Fibroblast of gingiva (primary cell): Measurements from ENCODE around the gene CRLF1.

Experiments
- DNase-seq: peaks from one replicate; pipeline ENCODE4 v3.0.0-alpha.2; 2011; ENCODE audit warnings: low read depth

CRLF1 gene

DNA sequence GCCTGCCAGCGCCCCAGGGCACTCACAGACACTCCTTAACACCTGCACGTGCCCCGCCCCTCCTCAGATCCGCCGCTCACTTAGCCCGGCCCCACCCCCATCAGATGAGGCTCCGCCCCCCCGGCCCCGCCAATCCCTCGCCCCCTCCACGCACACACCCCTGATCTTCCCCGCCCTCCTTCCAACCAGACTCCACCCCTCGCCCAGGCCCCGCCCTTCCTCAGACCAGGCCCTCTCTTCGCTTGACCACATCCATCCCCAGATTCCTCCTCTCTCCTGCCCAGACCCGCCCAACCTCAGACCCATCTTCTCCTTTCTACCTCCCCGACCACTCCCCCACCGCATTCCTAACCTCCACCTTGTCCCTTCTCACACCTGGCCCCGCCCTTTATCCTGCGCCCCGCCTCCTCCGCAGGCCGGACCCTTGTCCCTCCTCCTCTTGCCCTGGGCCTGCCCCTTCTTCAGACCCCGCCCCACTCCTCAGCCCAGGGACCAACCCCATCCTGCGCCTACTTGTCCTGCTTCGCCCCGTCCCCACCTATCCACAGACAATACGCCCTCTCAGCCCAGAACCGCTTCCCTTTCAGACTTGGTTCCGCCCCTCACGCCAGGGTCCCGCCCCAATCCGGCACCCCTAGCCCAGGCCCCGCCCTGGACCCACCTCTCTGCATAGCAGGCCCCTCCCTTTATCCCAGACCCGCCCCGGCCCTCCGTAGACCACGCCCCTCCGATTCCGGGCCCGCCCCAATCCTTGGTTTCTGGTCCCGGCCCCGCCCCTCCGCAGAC lies 29.8 kb upstream of the CRLF1 start:
- DNase-seq = peak; percentile 94

DNA sequence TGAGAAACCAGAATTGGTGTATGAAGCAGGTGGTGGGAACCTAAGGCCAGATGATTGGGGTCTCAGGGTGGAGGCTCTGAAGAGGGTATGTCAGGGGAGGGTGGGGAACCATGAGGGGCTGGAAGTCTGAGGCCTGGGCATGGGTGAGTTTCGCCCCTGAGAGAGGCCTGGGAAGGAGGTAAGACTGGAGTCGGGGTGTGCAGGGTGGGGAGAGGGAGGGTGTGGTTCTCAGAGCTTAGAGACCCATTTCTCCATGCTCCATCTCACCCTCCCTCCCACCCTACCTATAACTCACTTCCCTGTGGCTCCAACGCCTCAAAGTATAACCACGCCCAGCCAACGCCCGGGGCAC lies 29.2 kb upstream of the CRLF1 start:
- DNase-seq = no peak

DNA sequence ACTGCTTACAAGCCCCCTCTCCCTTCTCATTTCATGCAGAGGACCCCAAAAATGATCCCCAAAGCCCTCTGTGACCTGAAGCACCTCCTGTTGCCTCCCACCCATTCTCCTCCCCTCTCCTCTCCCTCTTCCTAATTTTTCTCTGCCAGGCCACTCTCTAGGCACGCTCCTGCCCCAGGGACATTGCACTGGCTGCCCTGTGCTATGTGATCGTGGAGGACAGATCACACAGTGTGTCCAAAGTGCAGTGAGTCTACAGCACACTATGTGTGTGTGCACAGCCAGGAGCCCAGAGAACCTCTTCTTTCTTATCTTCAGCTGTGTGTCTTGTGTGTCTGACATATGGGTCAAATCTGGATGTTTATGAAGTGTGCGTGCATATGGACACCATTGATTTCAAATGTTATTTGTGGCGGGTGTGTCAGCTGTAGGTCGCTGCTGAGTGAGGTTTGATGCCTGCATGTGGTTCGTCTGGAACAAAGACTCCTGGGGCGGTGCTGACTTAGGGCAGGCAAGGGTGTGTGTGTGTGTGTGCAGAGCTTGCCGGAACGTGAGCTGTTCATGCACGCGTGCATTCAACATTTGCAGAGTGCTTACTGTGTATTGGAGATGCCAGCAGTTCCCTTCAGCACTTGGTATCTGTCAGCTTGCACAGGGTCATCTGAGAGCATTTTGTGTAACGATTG lies 28.2 kb upstream of the CRLF1 start:
- DNase-seq = peak; percentile 67

DNA sequence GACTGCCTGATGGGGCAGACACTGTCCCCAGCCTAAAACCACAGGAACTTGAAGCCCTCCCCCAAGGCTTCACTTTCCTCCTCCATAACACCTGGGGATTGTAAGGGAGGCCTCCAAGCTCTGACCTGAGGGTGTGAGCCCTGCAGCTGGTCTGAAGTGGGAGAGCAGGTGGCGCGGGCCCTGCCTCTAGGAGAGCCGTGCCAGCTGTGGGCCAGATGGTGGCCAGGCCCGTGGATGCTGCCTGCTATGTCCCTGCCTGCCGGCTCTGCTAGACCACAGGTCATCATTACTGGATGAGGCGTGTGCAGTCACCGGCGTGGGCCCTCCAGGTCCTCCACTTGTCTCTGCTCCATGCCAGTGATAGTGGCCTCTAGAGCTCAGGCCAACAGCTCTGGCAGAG lies 26.7 kb upstream of the CRLF1 start:
- no peak for DNase-seq

DNA sequence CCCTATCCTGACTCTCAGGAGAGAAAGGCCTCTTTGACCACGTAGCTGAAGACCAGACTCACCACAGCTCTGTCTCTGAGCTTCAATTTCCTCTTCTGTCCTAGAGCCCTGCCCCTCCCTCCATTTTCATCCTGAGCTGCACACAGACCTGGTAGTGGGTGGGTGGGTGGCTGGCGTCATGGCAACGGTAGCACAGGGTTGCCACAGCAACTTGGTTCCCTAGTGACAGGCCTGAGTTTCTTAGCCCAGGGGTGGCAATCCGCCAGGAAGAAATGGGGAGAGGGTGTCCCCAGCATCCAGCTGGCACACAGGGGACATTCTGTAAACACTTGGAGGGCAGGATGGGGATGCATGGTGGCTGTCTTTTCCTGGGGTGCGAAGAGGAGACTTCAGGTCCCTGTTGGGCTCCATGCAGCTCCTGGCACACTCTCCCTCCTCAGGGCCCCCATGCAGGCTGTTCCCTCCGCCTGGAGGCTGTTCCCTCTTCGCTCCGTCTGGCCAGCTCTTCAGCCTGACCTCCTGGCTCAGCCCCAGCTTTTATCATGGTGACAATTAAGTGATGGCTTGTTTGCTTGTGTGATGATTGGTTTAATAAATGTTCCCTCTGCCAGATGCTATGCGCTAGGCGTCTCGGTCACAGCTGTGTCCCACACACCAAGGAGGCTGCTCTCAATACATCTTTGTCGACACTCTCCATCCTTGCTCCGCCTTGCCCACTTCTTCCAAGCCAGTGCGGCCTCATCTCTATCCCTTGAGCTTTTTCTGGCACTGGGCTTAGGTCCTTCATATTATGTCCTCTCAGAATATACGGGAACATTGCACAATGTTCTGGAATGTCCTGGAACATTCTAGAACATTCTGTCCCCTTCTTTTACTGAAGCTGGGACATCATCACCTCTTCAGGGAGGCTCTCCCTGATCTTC lies 22.8 kb upstream of the CRLF1 start:
- peak; percentile 84 for DNase-seq

DNA sequence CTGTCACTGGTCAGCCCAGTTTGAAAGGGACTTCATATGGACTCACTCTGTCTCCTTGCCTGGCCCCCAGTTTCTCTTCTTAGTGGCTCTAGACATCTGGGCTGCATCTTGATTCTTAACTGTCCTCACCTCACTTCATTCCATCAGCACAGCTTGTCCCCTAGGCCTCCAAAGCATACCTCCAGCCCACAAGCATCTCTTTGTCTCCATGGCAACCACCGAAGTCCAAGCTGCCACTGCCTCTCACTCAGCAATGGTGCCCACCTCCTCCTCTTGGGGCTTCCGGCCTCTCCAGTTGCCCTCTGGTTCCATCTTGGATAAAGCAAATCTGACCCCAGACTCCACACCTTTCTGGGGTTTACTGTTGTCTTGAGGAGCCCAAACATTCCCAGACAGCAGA lies 20.3 kb upstream of the CRLF1 start:
- DNase-seq = peak; percentile 21

DNA sequence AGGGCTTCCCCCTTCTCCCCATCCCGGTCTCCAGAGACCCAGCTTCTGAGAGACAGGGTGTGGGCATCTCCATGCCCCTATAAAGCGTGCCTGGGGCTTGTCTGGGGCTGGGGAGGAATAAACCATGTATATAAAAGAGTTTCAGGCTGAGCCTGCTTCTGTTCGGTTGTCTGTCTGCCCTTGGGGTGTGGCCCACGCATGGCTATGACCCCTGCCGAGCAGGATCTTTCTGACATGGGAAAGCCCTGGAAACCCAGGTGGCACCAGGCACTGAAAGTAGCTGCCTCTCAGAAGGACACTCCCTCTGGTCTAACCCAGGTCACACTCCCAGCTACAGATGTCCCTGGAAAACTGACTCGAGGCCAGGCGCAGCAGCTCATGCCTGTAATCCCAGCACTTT lies 14.3 kb upstream of the CRLF1 start:
- DNase-seq = no peak

DNA sequence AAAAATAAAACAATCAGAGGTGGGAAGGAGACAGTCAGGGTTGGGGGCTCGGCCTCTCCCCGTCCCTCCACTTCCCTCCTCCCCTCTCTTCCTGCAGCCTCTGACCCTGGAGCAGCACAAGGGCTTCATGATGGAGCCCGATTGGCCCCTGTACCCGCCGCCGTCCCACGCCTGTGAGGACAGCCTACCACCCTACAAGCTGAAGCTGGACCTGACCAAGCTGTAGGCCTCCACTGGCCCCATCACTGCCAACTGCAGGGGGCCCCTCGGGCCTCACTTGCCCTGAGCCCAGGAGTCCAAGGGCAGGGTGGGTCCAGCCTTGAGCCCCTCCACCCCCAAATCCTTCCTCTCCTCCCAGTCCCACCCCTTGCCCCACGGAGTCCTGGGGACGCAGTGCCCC lies 13.7 kb upstream of the CRLF1 start:
- DNase-seq = no peak

DNA sequence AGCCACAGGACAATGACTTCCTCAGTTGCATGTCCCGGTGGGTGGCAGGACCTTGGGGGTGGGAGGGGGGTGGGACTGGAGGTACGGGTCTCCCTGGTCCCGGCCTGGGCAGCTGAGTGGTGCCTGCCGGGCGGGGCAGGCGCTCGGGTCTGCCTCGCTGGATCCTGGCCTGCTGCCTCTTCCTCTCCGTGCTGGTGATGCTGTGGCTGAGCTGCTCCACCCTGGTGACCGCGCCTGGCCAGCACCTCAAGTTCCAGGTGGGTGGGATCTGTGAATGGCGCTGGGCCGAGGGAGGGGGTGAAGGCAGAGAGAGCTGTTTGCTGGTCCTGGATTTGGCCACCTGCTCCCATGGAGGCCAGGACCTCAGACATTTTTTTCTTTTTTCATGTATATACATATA lies 11.6 kb upstream of the CRLF1 start:
- DNase-seq = no peak

DNA sequence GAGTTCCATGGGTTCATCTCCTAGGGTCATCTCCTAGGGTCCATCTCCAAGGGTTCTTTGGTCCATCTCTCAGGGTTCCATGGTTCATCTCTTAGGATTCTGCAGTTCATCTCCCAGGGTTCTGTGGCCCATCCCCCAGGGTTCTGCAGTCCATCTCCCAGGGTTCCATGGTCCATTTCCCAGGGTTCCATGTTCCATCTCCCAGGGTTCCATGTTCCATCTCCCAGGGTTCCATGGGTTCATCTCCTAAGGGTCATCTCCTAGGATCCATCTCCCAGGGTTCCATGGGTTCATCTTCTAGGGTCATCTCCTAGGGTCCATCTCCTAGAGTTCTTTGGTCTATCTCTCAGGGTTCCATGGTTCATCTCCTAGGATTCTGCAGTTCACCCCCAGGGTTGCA lies 11.0 kb upstream of the CRLF1 start:
- DNase-seq = no peak

DNA sequence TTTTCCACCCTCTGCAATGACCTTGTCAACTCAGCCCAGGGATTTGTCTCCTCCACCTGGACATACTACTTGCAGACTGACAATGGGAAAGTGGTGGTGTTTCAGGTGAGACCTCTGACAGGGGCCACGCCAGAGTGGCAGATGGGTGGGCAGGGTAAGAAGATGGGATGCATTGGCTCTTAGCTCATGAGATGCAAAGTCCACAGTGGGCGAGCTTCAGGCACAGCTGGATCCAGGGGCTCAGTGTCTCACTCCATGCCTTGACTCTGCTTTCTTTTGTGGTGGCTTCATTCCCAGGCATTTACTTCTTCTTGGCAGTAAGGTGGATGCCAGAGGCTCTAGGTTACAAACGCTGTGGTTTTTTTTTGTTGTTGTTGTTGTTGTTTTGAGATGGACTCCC lies 9.4 kb upstream of the CRLF1 start:
- no peak for DNase-seq

DNA sequence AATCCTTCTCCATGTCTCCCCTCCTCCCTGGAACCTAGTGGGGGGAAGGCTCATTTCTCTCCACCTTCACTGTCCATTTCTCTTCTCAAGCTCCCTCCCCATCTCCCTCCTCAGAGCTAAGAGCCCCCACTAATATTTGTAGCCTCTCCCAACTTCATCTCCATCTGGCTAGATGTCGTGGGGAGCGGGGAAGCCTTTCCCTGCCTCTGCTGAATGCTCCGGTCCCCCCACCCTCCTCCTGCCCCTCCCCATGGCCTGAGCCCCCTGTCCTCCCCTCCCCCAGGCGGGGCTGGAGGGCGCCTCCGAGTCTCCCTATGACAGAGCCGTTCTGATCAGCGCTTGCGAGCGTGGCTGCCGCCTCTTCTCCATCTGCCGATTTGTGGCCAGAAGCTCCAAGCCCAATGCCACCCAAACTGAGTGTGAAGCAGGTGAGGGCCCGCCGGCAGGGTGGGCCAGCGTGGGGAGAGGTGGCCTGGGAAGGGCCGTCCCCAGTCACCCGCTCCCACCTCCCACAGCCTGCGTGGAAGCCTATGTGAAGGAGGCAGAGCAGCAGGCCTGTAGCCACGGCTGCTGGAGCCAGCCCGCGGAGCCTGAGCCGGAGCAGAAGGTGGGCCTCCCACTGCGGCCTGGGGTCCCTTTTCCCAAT lies 7.1 kb upstream of the CRLF1 start:
- DNase-seq = no peak

DNA sequence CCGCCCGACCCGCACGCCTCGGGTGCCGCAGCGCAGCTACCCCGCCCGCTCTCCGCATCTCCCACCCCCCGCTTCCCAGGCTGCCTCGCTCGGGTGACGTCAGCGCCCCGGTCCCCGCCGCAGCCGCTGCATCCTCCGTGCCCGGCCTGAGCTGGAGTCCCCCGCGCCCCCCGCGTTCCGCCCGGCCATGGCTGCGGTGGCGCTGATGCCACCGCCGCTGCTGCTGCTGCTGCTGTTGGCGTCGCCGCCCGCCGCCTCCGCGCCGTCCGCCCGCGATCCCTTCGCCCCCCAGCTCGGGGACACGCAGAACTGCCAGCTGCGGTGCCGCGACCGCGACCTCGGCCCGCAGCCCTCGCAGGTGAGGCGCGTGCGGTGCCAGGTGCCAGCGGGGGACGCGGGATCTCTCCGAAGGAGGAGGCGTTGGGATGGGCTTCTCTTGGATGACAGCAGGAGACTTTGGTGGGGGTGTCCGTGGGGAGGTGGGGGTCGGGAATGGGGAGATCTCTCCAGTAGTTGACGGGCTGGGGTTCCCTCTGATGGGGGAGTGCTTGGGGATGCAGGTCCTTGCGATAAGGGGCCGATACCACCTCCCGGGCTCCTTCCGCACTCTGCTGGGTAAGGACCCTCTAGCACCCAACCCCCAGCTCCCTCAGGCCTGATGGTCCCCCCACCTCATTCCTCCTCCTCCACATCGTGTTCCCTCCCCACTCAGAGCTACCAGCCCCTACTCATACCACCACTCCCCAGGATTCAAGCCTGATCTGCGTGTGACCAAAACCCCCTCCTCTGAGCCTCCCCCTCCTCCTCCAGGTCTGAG lies 6.4 kb upstream of the CRLF1 start, which contains the start of gene TMEM59L:
TMEM59L (plus strand) TSS at position 99 of the 817 bp plus-strand sequence; CDS start at position 188, 89 bp downstream.
- no peak for DNase-seq

DNA sequence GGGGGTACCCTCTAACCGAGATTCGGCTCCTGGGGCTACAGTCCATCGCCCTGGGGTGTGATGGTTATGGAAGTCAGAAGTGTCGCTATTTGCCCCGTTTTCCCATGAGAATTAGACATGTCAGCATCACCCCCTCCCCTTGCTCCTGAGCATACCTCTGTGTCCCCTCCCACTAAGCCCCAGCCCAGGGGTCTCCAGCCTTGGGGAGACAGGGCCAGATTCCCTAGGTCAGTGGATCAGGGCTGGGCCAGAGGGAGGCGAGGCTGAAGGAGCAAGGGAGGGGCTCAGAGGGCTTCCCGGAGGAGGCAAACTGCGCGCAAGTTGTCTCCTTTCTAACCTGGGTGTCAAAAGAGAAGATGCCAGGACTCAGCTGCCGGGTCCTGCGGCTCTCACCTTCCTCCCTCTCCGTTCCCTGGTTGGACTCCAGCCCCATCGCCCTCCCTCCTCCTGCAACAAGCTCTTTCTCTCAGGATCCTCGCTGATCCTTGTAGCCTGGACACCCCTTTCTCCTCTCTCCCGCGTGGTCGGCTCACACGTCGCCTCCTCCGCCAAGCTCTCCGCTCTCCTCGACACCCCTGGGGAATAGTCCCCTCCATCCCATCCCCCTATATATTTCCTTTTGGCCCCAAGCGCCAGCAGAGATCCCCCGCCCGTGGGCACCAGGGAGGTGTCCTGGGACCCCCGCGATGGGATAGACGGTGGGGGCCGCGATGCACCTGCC lies 5.6 kb upstream of the CRLF1 start:
- no peak for DNase-seq

DNA sequence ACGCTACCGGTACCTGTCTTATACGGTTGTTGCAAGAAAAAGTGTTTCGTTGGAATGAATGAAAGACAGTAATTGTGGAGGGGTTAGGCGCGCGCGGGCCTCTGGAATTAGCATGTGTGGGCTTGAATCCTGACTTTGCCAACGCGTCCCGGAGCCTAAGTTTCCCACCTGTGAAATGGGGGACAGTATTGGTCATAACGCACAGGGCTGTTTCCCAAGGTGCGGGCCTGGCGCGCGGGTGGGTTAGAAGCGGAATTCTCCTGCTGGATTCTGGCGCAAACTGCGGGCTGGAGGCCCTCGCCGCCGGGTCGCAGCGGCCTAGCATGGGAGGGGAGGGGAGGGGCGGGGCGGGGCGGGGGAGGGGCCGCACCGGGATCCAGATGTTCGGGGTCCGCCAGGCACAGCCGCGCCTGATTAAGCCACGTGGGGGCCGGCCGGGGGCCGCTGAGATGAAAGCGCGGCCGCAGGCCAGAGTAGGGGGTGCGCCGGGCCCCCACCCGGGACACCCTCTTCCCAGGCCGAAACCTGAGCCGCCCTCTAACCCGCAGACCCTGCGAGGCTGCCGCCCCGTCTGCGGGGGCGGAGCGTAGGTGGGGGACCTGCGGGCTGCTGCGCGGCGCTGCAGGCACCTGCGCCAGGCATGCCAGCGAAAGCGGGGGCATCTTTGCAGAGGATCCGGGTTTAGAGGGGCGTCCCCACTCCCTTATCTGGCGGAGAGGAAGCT lies 4.9 kb upstream of the CRLF1 start:
- no peak for DNase-seq

DNA sequence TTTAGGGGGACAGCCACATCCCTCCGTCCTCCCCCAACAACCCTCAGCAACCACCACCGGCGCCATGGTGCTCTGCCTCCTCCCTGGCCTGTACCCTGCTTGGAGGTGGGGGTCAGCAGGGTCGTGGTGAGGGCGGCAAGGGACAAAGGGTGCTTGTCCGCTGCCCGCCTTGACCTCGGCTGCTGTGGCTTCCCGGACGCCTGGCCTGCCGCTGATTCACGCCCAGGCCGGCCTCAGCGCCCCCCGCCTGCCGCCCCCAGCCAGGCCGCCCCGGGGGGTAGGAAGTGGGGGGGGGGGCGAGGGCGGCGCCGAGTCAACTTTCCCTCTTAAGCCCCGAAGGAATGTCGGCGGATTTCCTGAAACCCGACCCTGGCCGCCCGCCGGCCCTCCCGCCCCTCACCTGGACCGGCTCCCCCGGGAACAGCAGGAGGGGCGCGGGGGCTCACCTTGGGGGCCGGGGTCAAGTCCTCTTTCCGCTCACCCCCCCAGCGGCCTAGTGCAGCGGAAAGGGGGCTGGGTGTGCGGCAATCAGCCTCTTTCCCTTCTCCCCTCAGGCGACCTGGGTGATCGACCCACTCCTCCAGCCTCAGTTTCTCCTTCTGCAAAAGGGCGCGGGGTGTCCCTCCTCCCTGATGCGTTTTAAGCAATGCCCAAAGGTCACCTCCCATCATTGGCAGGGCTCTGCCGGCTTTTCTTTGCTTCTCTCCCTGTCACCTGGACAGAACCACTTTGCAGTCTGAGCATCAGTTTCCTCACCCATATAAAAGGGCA lies 4.1 kb upstream of the CRLF1 start:
- DNase-seq = no peak

DNA sequence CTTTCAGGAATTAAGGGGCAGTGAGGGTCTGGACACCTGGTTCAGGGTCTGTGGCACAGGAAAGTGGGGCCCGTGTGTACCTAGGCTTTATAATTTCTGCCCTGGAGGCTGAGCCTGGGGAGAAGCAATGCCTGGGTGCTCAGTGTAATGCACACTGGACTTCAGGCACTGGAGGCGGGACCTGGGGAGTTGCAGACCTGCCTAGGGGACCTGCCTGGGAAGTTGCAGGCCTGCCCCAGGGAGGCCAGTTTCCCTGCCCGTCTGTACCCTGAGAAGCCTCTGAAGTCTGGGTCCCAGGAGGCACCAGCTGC lies 3.6 kb upstream of the CRLF1 start:
- DNase-seq = no peak

DNA sequence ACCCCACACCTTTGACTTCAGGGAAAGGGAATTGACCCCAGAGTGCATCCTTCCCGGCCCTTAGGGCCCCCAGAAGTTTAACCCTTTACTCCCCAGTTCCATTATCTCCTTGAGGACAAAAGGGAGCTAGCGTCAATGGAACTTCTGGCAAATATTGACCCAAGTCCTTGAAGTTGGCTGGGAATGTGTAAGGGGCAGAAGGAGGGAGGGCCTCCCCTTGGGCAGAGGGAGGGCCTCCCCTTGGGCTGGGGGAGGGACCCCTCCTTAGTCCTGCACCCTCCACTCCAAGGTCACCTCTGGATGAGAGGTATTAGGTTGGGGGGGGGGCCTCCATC lies 3.1 kb upstream of the CRLF1 start:
- no peak for DNase-seq
